Cerebellar cortex (tissue), 1 donor: ENCODE measurements around the gene ABTB2.

Experiments
- DNase-seq: peaks from one replicate; pipeline ENCODE4 v3.0.0-alpha.2; 2015; ENCODE audit warnings: low spot score

Gene ABTB2

GRCh38 chr11:34105079-34105956 is 252.5 kb downstream of the ABTB2 start, which contains the start of gene NAT10:
Gene NAT10, plus strand, starts transcription at chr11:34105629. Its CDS starts 2,597 bp downstream, at chr11:34108226.
- peak; percentile 98 for DNase-seq

GRCh38 chr11:34104680-34105078 is 253.1 kb downstream of the ABTB2 start:
- DNase-seq, result no peak
